ENCODE results near the gene NUDC. TPM values are rescaled to one million over a fixed set of nuclear protein-coding genes. Genes with fewer than 3 reads are reported as not detected.

The NUDC gene
- total RNA-seq, 4 donors from 2014 or later: 45.2 to 50.3 (median 46.1) TPM

GRCh38 chr1:26911399-26912146, 10.0 kb upstream of the NUDC start:
- no peak for DNase-seq
- Histone ChIP-seq H3K36me3 (no peaks in the 10 kb centered on the region), H3K4me3 (no peak overlapping the region), H3K27me3 (no peaks in the 10 kb centered on the region), H3K4me1 (no peaks in the 10 kb centered on the region), H3K9me3 (no peaks in the 10 kb centered on the region), H3K27ac (no peak overlapping the region)
- WGBS, 2 donors: 80 to 86% methylated on average over 2 to 7 of the region's 8 CpGs
- TF ChIP-seq POLR2A (IDR thresholded peaks at IDR 0.05) (no peak), CTCF (IDR thresholded peaks at IDR 0.05) (no peak)
- intact Hi-C loops (cut with DNase I): no loop called here

- intact Hi-C loops (cut with DNase I): no loop called here
- TF ChIP-seq CTCF (IDR thresholded peaks at IDR 0.05) (no peak), POLR2A (IDR thresholded peaks at IDR 0.05) (no peak)
- WGBS, 2 donors: 40 to 61% methylated on average over 2 of the region's 2 CpGs
Observed at GRCh38 chr1:26912147-26912490, 9.4 kb upstream of the NUDC start.

GRCh38 chr1:26913389-26913753, 8.2 kb upstream of the NUDC start:
- H3K27me3 ChIP-seq: no peaks in the 10 kb centered on the region
- H3K9me3 ChIP-seq: no peaks in the 10 kb centered on the region
- no peaks in the 10 kb centered on the region for H3K4me1 ChIP-seq
- intact Hi-C loops (cut with DNase I): no loop called here
- no peak for DNase-seq
- H3K36me3 ChIP-seq: no peaks in the 10 kb centered on the region
- no peak overlapping the region for H3K27ac ChIP-seq
- 100% methylated on average over 1 of the region's 5 CpGs; no CpG with 5 or more reads in 1 of the 2 donors for WGBS, 2 donors
- no peak overlapping the region for H3K4me3 ChIP-seq
- no peak for TF ChIP-seq CTCF (IDR thresholded peaks at IDR 0.05)
- no peak for TF ChIP-seq POLR2A (IDR thresholded peaks at IDR 0.05)

More at GRCh38 chr1:26912147-26912490, 9.4 kb upstream of the NUDC start:
- Histone ChIP-seq H3K4me3 (no peak overlapping the region), H3K27ac (no peak overlapping the region), H3K9me3 (no peaks in the 10 kb centered on the region), H3K36me3 (no peaks in the 10 kb centered on the region), H3K4me1 (no peaks in the 10 kb centered on the region), H3K27me3 (no peaks in the 10 kb centered on the region)
- DNase-seq: no peak

- Histone ChIP-seq H3K27ac (no peak within 1 kb of the TSS), H3K36me3 (no peaks in the 10 kb centered on the region), H3K27me3 (no peaks in the 10 kb centered on the region), H3K4me1 (no peaks in the 10 kb centered on the region), H3K4me3 (no peak within 1 kb of the TSS), H3K9me3 (no peaks in the 10 kb centered on the region)
- TF ChIP-seq POLR2A (IDR thresholded peaks at IDR 0.05) (no peak), CTCF (IDR thresholded peaks at IDR 0.05) (no peak)
- no peak for DNase-seq
- intact Hi-C loops (cut with DNase I): no loop called here
- 76 to 88% methylated on average over 5 to 12 of the region's 16 CpGs for WGBS, 2 donors
Observed at GRCh38 chr1:26913754-26914619, 7.6 kb upstream of the NUDC start, which contains the start of gene NR0B2. TSS of gene NR0B2 (minus strand) at chr1:26913975. CDS start at chr1:26913940, 35 bp downstream.

- 57 to 61% methylated on average over 3 to 4 of the region's 5 CpGs for WGBS, 2 donors
Observed at GRCh38 chr1:26915204-26915842, 6.2 kb upstream of the NUDC start.

More at GRCh38 chr1:26915204-26915842, 6.2 kb upstream of the NUDC start:
- Histone ChIP-seq H3K9me3 (no peaks in the 10 kb centered on the region), H3K4me1 (no peaks in the 10 kb centered on the region), H3K27ac (no peak overlapping the region), H3K27me3 (no peaks in the 10 kb centered on the region), H3K36me3 (no peaks in the 10 kb centered on the region), H3K4me3 (no peak overlapping the region)
- intact Hi-C loops (cut with DNase I): no loop called here
- no peak for DNase-seq
- TF ChIP-seq CTCF (IDR thresholded peaks at IDR 0.05) (no peak), POLR2A (IDR thresholded peaks at IDR 0.05) (no peak)
